Mesenteric fat pad (tissue), 1 donor: Measurements from ENCODE around the gene CATSPER4. TPM values are rescaled to one million over a fixed set of nuclear protein-coding genes. Genes with fewer than 3 reads are reported as not detected.

Source experiments
- DNase-seq: peaks from one replicate; pipeline ENCODE4 v3.0.0-alpha.2; 2020; ENCODE audit warnings: low spot score
- total RNA-seq: library from RNA; stranded (reverse); fragmentation: NEBNext Ultra II Directional; extraction: Animal tissue kit (Norgen Biotek cat#: 25700); gene quantifications from one replicate; pipeline ENCODE4 v1.2.1, GENCODE V29; 2021
- donor health status: DM: yes; HTN: yes; CAD: no.

Gene CATSPER4
- total RNA-seq, 1 donor from 2014 or later, result not detected

DNA sequence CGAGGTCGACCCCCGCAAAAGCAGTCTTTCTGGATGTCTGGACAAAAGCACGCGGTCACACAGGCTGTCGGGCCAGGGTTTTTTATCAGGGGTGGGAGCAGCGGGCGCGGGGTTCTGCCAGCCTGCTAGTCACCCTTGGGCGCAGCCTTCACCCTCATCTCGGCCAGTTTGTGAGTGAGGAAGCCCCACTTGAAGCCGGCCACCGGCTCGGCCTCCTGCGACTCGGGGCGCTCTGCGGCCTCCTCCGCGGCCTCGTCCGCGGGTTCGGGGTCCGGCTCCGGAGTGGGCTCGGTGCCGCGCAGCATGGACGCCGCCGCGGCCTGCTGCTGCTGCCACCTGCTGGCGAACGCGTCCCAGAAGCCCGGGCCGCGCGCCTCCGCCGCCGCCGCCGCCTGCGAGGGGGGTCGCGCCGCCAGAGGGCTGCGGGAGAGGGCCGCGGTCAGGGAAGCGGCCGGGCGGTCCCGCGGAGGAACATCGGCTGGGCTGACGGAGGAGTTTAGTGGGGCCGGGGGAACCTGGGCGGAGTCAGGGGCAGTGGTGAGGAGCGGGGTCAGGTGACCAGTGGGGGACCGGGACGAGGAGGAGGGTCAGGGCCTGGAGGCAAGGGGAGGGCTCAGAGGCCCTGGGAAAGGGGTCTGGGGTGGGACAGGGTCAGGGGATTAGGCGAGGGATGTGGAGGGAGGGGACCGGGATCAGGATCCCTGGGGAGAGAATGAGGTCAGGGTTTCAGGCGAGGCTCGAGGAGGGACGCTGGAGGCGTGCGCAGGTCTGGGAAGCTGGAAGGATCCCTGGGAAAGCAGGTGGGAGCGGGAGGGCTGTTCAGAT is 26.2 kb upstream of the CATSPER4 start:
- no peak for DNase-seq

DNA sequence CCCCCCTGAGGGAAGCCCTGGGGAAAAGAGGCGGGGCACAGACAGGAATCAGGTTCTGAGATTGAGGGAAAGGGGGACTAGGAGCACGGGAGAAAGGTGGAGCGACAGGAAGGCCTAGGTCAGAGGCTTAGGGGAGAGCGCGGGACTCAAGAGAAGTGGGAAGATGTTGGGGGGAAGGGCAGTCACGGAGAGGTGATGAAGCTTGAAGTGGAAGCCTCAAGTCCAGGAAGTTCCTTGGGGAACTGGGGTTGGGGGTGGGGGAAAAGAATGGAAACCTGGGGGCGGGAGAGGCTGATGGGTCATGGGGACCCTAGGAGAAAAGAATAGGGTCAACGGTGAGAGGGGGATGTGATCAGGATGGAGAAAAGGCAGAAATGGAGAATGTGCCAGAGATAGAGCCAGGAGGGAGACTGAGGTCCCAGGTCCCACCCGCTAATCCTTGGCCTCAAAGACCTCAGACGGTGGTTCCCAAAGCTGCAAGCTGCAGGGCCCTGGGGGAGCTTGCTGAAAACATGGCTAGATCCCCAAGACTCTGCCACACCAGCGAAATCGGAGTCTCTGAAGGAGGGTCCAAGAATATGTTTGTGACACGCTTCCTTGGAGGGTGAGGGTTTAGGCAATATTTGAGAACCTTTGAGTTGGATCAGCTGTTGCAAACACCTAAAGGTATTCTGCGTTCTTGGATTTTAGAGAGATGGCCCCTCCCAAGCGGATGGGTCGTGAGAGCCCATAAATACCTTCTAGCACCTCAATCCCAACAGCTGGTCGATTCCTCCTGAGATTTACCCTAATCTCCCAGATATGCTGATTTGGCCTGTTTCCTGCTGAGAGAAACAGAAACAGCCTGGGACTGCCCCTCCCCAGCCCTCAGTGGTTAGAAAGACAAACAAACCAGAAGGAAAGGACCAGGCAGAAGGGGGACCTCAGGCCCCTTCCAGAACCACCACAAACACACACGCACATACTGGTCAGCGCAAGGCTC is 25.2 kb upstream of the CATSPER4 start:
- DNase-seq, result no peak

DNA sequence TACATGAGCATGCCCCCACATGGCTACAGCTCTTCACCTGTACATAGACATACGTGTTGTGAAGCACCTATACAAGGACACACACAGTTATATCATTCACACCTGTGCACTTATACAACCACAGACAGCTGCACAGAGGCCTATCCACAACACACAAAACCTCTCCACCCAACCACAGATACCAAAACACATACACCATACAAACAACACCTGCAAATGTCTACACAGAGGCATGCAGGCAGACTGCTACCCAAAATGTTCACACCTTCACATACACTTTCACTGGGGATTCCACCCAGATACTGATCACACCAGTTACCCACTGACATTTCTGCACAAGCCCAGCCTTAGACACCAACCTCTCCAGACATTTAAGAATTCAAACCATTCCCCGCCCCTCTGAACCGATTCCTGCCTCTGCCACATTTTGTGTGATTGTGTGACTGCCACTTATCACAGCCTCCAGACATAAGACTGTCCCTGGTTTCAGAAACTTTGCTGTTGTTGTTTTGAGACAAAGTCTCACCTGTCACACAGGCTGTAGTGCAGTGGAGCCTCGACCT is 23.6 kb upstream of the CATSPER4 start:
- DNase-seq, result no peak

DNA sequence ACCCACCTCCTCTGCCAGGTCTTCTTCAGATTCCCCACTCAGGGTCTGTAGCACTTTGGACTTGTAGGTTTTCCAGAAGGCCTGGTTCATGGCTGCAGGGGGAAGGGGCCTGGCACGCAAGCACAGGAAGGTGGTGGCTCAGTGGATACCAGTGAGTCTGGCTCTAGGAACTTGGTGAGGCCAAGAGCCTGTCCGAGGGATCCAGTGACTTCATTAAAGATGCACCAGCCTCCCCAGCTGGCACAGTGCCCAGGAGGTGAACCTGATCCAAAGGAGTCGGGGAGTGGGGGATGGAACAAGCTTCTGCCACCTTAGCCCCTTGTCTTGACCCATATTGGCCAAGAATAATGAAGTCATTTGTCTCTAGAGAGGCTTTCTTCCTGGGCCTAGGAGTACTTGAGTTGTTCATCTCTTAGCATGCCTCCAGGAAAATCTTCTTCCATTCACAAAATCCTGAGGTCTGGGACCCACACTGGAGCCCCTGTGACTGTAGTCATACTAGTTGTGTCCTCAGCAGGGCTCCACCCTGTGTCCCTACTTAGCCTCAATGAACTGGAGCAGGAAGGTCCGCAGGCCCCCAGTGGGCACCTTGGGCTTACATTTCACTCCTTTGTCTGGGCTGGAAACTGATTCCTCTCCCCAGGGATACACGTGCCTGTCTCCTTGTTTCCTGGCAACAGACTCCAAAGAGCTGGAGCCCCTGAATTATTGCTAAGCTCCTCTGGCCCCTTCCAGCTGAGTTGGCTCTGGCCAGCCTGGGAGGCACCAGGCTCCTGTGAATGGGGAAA is 21.8 kb upstream of the CATSPER4 start, which contains the start of gene C1orf232:
C1orf232 (minus strand) TSS at position 554 of the 788 bp plus-strand sequence; CDS start at position 90, 464 bp downstream.
- DNase-seq, result no peak

DNA sequence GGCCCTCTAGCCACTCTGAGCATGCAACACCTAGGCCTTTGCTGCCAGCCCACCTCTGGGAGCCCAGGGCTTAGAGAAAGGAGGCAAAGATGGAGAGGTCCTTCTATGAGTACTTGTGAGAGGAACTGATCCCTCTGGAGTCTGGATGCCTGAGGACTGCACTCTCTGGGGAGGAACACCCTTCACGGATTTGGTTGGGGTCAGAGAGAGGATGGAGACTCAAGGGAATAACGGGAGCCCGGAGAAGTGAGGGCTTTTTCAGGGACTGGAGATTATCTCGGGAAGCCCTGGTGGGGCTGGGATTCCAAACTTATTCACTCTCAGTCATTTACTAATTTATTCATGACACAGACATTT is 21.2 kb upstream of the CATSPER4 start:
- no peak for DNase-seq

DNA sequence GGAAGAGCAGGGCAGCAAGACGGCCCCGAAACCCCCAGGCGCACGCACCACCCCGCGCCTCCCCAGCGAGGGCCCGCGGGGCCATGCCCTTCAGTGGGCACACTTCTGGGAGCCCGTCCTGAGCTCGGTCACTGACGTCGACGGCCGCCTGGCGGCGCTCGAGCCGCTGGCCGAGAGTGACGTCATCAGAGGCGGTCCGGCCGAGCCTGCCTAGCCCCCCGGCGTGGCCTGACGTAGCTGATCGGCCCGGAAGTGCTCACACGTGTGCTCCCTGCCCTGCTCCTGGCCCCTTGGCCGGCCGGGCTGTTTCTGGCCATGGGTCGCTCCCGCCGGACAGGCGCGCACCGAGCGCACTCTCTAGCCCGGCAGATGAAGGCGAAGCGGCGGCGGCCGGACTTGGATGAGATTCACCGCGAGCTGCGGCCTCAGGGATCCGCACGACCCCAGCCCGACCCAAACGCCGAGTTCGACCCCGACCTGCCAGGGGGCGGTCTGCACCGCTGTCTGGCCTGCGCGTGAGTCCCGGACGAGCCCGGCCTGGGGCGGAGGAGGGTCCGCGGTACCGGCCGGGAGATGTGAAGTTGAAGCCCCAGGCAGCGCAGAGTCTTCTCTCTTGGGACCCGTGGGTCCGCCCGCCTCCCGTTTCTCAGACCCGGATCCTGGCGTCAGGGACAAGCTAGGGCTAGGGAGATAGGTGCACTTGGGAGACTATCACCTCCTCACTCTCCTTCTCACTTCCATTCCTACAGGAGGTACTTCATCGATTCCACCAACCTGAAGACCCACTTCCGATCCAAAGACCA is 20.5 kb upstream of the CATSPER4 start, which contains the start of gene ZNF593:
ZNF593 (plus strand) TSS at position 240 of the 803 bp plus-strand sequence; CDS start at position 316, 76 bp downstream.
- peak; percentile 97 for DNase-seq

DNA sequence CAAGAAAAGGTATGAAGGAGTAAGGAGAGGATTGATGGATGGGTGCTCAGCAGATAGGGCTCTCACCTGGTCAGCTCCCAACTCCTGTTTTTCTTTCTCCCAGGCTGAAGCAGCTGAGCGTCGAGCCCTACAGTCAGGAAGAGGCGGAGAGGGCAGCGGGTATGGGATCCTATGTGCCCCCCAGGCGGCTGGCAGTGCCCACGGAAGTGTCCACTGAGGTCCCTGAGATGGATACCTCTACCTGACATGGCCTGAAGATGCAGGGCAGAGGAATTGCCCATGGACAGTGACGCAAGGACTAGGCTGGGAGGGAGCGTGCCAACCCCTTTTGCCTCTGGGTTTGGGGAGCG is 20.0 kb upstream of the CATSPER4 start:
- no peak for DNase-seq

DNA sequence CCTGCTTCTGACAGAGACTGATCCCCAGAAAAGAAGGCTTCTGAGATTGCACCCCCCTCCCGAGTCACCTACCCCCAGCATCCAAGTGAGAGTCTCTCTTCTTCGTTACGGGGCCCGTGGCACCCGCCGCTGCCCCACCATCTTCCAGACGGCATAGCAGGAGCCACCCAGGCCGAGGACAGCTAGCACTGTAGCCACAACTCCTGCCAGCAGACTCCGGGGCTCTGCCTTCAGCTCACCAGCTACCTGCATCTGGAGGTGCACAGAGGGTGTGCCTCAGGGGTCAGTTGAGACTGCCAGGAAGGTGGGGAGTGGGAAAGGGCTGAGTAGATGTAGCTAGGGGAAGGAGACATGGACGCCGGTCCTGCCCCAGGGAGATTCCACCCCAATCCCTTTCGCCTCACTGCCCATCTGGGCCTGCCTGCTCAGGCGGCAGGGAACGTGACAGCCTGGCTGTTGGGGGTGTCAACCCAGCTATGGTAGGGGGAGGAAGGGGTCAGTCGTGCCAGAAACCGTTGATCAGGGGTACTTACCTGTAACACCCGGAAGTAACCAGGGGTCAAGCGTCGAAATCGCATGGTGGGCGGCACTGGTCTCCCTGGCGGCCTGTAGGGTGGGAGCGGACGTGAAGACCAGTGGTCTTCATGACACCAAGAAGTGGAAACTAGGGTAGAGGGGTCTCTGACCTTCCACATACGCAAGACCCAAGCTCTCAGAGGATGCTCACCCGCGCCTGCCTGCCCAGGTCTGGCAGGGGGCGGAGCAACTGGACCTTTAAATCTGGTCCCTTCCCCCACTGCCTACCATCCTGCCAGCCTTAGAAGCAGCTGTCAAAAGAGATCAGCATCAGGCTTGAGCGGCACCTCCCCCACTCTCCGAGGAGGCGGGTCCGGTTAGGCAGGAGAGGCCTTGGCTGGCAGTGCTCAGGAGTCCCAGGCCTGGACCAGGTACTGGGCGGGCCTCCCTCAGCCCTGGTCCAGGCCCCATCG is 19.0 kb upstream of the CATSPER4 start, which contains the start of gene ZNF593OS:
ZNF593OS (minus strand) TSS at position 749 of the 989 bp plus-strand sequence; CDS start at position 578, 171 bp downstream.
- DNase-seq, result no peak

DNA sequence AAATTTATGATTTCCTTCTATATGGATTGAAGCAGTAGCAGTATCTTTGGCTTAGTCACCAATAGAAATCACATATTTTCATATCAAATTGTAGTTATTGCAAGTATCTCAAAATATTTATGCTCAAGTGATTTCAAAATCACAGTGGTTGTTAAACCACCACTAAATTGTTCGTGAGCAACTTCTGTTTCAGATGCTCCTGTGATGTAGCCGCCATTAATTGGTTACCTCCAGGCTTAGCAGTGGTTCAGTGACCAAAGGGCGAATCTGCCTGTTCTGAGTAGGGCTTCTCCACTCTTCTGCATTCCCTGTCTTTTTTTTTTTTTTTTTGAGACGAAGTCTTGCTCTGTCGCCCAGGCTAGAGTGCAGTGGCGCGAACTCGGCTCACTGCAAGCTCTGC is 15.1 kb upstream of the CATSPER4 start:
- DNase-seq, result no peak

DNA sequence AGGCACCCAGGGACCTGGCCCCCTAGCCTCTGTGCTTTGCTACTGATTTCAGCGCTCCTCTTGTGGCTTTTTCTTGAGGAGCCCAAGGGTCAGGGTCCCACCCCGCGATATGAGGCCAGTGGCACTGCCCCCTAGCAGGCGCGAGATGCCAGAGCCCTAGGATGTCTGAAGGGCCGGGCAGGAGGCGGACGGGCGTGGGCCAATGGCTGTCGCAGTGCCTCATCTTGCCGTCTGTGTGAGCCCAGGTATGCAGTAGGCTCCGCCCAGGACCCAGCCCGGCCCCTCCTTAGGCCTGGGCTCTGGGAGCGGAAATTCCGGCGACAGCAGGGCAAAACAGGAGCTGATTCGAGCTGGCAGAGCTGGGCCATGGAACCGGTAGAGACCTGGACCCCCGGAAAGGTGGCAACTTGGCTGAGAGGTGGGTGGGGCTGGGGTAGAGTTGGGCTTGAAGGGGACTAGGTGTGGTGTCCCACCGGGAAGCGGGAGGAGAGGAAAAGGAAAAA is 13.2 kb upstream of the CATSPER4 start, which contains the start of gene CNKSR1:
CNKSR1 (plus strand) TSS at position 310 of the 503 bp plus-strand sequence; CDS start at position 367, 57 bp downstream.
- DNase-seq, result no peak

DNA sequence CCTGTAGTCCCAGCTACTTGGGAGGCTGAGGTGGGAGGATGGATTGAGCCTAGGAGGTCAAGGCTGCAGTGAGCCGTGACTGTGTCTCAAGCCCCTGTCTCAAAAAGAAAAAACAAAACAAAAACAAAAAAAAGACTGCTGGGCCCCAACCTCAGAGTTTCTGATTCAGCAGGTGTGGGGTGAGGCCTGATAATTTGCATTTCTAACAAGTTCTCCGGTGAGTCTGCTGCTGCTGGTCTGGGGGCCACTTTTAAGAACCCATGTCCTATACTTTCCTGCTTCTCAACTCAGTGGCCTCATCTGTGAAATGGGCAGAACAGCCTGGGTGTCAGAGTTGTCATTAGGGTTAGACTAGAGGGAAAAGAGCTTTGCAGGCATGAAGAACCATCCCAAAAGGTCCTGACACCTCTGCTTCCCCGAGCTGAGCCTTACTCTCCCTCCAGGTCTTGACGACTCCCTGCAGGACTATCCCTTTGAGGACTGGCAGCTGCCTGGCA is 10.3 kb upstream of the CATSPER4 start:
- no peak for DNase-seq

DNA sequence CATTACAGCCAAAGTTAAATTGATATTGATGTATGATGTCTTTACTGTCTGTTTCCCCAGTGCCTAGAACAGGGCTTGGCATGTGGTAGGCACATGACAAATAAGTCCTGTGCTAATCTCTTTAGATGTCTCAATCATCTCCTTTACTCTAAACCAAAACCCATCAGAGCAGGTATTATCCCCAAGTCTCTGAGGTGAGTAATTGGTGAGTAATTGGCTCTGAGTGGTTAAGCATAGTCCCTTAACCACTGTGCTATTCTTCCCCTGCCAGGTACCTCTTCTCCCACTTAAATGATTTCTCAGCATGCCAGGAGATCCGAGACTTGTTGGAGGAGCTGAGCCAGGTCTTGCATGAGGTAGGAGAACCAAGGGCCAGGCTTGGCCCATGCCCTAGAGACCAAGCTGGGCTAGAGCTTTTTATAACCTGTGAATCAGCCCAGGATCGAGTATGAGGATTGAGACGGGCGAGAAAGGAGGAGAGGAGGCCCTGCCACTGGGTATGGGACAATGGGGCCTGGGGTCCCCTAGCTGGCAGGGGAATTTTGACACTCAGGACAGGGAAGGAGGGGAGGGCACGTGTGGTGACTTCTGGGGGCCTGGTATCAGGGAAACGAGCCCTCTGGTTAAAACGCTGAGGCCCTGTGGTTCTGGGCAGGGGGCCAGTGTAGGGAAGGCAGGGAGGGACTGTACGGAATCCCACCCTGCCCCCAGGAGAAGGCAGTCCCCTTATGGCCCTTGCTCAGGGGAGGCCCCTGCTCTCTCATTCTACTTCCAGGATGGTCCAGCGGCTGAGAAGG is 8.6 kb upstream of the CATSPER4 start:
- no peak for DNase-seq

DNA sequence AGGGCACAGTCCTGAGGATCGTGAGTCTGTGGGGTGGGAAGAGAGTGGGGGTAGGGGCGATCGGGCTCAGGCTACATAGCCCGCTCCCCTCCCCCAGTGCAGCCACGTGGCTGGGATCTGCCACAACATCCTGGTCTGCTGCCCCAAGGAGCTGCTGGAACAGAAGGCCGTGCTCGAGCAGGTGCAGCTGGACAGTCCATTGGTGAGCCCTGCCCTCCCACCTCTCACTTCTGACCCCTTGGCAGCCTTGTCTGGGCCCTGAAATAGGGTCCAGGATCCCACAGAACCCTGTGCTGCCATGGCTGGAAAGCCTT is 8.1 kb upstream of the CATSPER4 start:
- no peak for DNase-seq

DNA sequence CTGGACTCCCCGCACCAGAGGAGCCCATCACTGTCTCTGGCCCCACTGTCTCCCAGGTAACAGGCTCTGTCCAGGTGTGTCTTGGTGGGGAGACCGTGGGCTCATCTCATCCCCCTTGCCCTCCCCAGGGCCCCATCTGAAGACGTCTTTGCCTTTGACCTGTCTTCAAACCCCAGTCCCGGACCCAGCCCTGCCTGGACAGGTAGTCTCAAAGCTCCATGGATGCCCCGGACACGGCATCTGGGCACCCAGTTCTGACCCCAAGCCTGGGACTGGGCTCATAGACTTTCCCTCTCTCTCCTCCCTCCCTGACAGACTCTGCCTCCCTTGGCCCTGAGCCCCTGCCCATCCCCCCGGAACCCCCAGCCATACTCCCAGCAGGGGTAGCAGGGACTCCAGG is 6.3 kb upstream of the CATSPER4 start:
- DNase-seq, result no peak

DNA sequence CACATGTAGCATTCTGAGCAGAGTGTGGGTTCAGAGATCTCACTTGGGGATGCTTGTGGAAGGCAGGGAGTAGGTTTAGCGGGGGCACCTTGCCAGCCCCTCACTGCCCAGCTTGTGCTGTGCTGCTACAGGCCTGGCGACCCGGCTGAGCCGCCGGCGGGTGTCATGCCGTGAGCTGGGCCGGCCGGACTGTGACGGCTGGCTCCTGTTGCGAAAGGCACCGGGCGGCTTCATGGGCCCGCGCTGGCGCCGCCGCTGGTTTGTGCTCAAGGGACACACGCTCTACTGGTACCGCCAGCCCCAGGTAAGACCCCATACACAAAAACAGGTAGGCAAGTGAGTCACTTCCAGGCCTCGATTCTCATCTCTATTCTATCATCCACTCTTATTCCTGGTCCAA is 5.5 kb upstream of the CATSPER4 start:
- DNase-seq, result no peak

DNA sequence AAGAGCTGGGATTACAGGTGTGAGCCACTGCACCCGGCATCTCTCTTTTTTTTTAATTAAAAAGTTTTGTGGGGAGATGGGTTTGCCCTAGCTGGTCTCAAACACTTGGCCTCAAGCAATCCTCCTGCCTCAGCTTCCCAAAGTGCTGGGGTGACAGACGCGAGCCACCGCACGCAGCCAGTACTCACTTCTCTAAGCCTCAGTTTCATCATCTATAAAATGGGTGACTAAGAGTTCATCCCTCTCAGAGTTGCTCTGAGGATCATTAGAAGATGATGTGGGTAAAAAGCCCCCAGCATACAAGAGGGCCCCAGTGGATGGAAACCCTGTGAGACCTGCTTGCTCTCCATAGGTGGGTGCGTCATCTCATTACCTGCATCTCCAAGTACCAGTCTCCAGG is 2.5 kb upstream of the CATSPER4 start:
- no peak for DNase-seq

DNA sequence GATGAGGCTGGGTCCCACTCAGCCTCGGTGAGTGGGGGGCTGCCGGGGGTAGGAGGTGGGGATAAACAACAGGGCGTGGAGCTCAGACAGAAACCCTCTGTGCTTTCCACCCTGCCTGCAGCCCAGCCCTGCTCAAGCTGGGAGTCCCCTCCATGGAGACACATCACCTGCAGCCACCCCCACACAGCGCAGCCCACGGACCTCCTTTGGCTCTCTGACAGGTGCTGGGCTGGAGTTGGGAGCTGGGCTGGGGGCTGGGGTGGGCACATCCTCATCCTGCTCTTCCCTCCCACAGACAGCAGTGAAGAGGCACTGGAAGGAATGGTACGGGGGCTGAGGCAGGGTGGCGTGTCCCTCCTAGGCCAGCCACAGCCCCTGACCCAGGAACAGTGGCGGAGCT is 1.9 kb upstream of the CATSPER4 start:
- DNase-seq, result no peak
